GM12873 (cell line): ENCODE measurements around the gene FOSL2.

ENCODE experiments used
- CTCF ChIP-seq: IDR thresholded peaks from 2 replicates; pipeline ENCODE4 v1.5.1; 2012; ENCODE audit warnings: low read depth, mild to moderate bottlenecking, moderate library complexity, low read length, control low read depth; ENCODE audit not compliant: insufficient read depth; ENCODE audit errors: missing control alignments

FOSL2 gene

GRCh38 chr2:28351621-28352020 lies 41.0 kb upstream of the FOSL2 start:
- no peak for TF ChIP-seq CTCF

GRCh38 chr2:28352104-28352503 lies 40.6 kb upstream of the FOSL2 start:
- no peak for TF ChIP-seq CTCF

GRCh38 chr2:28352610-28353195 lies 40.0 kb upstream of the FOSL2 start:
- no peak for TF ChIP-seq CTCF

- TF ChIP-seq CTCF: no peak
These were observed 37.6 kb upstream of the FOSL2 start for GRCh38 chr2:28354920-28355520.

- no peak for TF ChIP-seq CTCF
These were observed 37.0 kb upstream of the FOSL2 start for GRCh38 chr2:28355521-28356094.

- no peak for TF ChIP-seq CTCF
These were observed 36.4 kb upstream of the FOSL2 start for GRCh38 chr2:28356095-28356911.

GRCh38 chr2:28357055-28357454 lies 35.6 kb upstream of the FOSL2 start:
- no peak for TF ChIP-seq CTCF
